MG63 (cell line): Measurements from ENCODE around the gene QPRT. TPM values are rescaled to one million over a fixed set of nuclear protein-coding genes. Genes with fewer than 3 reads are reported as not detected.
"Not testable (repeated sequence)": the region's sequence is repeated elsewhere in the genome, so short reads cannot be mapped to it uniquely, and the experiment has no call there.

Experiments
- DNase-seq: peaks from one replicate; pipeline ENCODE4 v3.0.0-alpha.2; 2020
- H3K27me3 ChIP-seq: fragments of 250-450 bp; sonication (Bioruptor Pico); 2 replicates; pipeline ENCODE4 v1.5.1; 2020; ENCODE audit warnings: mild to moderate bottlenecking, moderate library complexity
- H3K36me3 ChIP-seq: fragments of 250-450 bp; sonication (Bioruptor Pico); 2 replicates; pipeline ENCODE4 v1.5.1; 2020; ENCODE audit warnings: mild to moderate bottlenecking, moderate library complexity
- H3K4me3 ChIP-seq: fragments of 250-450 bp; sonication (Bioruptor Pico); 2 replicates; pipeline ENCODE4 v1.5.1; 2020; ENCODE audit warnings: mild to moderate bottlenecking, moderate library complexity
- H3K9me3 ChIP-seq: fragments of 250-450 bp; sonication (Bioruptor Pico); 2 replicates; pipeline ENCODE4 v1.5.1; 2020; ENCODE audit warnings: mild to moderate bottlenecking, moderate library complexity
- total RNA-seq: library from RNA; depleted of rRNA; stranded (reverse); fragments of >200 nt; shearing (Covaris generic); gene quantifications from 2 replicates; pipeline ENCODE4 v1.2.3, GENCODE V29; 2014; ENCODE audit warnings: low replicate concordance

The QPRT gene
- total RNA-seq, 1 experiment from 2014 or later = 0.36 TPM

DNA sequence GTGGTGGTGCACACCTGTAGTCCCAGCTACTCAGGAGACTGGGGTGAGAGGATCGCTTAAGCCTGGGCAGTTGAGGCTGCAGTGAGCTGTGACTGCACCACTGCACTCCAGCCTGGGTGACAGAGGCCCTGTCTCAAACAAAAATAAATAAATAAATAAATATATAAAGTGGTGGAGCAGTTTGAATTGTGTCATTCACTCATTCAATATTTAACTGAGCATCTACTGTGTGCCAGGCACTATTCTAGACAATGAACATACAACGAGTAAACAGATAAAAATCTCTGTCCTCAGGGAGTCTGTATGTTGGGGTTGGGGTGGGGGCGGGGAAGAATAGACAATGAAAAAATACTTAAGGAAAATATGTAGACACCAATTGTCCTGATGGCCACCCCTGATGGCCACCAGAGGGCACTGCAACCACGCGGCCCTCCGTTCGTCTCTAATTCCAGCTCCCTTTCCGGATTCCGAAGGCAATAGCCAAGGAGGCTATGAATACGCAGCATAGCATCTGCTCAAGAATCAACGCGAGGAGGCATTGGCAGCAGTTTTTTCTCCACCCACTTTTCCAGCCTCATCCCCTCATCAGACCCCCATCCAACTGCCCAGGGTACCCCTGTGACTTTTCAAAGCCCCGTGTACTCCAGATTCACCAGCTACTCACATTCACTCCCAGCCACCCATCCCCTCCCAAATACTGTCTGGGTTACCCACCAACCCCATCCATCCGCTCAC is 21.4 kb downstream of the QPRT start:
- Histone ChIP-seq H3K36me3 (no peaks in the 10 kb centered on the region), H3K4me3 (no peak overlapping the region), H3K27me3 (no peaks in the 10 kb centered on the region), H3K9me3 (peaks cover 3% of the 10 kb centered on the region; the same call in 1 of the 2 replicates)
- peak; percentile 78 for DNase-seq

DNA sequence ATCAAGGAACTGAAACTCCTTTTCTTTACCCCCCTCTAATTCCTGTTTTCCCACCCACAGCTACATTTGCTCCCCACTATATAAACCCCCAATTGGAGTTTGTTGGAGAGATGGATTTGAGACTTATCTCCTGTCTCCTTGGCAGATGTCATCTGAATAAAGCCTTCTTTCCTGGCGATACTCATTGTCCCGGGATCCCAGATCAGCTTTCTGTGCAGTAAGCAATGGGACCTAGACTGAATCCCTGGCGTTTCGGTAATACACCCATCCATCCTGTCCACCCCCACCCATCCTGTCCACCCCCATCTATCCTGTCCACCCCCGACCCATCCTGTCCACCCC is 22.2 kb downstream of the QPRT start:
- H3K9me3 ChIP-seq = peaks cover 3% of the 10 kb centered on the region; the same call in 1 of the 2 replicates
- H3K4me3 ChIP-seq = no peak overlapping the region
- DNase-seq = no peak
- H3K36me3 ChIP-seq = no peaks in the 10 kb centered on the region
- H3K27me3 ChIP-seq = no peaks in the 10 kb centered on the region

DNA sequence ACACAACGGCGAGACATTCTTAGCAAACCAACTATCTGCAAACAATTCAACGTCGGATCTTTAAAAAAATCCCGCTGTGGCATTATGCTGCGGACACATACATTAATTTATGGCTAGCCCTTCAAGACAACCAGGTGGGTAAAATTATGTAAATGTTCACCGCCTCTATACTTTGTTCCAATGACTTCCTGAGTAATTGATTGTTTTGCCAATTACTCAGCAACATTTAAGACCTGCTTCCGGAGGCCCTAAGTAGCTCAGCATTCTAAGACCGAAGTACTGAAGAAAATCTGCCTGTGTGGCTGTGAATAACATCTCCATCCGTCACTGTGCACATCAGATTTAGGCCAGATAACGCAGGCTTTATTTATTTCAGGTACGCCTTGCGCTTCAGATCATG is 23.3 kb downstream of the QPRT start:
- no peaks in the 10 kb centered on the region for H3K36me3 ChIP-seq
- no peaks in the 10 kb centered on the region for H3K27me3 ChIP-seq
- no peak for DNase-seq
- peaks cover 3% of the 10 kb centered on the region; the same call in 1 of the 2 replicates for H3K9me3 ChIP-seq
- no peak overlapping the region for H3K4me3 ChIP-seq

DNA sequence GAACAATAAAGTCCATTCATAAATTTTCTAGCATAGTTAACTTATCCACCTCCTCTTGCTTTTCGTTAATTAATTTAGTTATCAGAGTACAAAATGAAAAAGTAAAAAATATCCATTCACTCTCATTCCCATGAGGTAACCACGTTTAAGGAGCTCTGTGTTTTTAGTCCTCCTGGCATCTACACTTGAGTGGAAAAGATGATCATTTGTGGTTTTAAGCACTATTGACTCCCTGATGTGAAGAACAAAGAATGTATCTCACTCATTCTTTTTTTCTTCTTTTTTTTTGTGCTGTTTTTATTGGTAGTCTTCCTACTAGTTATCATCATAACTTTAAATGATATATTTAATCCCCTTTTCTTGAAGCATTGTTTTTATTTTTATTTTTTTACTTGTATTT is 26.1 kb downstream of the QPRT start:
- no peak overlapping the region for H3K4me3 ChIP-seq
- H3K36me3 ChIP-seq = no peaks in the 10 kb centered on the region
- DNase-seq = no peak
- no peaks in the 10 kb centered on the region for H3K27me3 ChIP-seq
- H3K9me3 ChIP-seq = peaks cover 2% of the 10 kb centered on the region; the same call in 1 of the 2 replicates

DNA sequence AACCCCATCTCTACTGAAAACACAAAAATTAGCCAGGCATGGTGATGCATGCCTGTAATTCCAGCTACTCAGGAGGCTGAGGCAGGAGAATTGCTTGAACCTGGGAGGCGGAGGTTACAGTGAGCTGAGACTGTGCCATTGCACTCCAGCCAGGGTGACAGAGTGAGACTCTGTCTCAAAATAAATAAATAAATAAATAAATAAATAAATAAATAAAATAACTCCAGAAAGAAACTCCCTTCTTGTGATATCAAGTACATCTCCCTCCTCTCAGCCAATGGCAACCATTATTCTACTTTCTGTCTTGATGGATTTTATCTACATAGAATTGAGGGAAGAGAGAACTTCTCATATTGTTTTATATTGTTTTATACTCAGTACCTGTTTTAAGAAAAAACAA is 28.2 kb downstream of the QPRT start:
- not testable (repeated sequence) for H3K9me3 ChIP-seq, H3K27me3 ChIP-seq, H3K4me3 ChIP-seq, H3K36me3 ChIP-seq, DNase-seq

DNA sequence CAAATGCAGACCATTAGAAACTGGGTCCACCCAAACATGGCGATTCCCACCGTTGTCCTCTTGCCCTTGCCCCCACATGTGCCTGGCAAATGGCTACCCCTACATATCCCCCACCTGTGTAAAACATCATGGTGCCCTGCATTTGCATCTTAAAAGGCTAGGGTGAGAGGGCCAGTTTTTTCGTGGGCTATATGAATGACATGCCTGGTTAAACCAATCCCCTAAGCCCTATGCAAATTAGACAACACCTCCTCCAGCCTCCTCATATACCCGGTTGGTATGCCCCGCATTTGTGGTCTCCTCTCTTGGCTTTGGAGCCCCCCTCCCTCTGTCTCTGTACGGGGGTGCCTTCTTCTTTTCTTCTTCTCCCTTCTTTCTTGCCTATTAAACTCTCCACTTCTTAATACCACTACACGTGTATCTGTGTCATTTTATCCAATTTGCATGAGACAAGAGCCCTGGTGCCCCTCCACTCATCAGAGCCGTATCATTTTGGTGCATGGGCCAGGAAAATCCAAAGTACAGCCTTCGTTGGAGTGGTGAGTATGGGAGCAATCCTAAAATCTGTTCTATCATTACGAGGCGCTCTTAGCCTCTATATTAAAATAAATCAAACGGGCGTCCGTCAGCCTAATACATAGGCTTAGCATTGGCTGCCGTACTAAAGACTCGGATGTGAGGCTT is 30.1 kb downstream of the QPRT start:
- H3K36me3 ChIP-seq = no peaks in the 10 kb centered on the region
- DNase-seq = no peak
- no peaks in the 10 kb centered on the region for H3K27me3 ChIP-seq
- no peak overlapping the region for H3K4me3 ChIP-seq
- H3K9me3 ChIP-seq = no peaks in the 10 kb centered on the region; the same call in 1 of the 2 replicates

DNA sequence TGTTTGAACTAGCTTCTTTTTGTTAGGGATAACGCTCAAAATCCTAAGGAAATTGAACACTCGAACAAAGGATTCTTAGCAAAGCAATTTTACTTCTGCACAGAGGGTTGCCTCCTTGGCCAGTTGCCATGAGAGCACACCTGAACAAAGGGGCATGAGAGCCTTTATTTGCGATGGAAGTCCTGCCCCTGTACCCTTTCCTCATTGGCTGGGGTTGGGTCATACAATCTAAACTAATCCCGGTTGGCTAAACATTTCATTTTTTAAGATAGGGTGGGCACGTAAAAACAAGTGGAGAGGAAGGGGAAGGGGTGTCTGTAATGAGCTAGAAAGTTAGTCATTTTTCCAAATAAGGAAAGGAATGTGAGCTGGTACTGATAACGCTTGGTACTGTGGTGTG is 30.7 kb downstream of the QPRT start:
- not testable (repeated sequence) for DNase-seq, H3K9me3 ChIP-seq, H3K27me3 ChIP-seq, H3K4me3 ChIP-seq, H3K36me3 ChIP-seq

DNA sequence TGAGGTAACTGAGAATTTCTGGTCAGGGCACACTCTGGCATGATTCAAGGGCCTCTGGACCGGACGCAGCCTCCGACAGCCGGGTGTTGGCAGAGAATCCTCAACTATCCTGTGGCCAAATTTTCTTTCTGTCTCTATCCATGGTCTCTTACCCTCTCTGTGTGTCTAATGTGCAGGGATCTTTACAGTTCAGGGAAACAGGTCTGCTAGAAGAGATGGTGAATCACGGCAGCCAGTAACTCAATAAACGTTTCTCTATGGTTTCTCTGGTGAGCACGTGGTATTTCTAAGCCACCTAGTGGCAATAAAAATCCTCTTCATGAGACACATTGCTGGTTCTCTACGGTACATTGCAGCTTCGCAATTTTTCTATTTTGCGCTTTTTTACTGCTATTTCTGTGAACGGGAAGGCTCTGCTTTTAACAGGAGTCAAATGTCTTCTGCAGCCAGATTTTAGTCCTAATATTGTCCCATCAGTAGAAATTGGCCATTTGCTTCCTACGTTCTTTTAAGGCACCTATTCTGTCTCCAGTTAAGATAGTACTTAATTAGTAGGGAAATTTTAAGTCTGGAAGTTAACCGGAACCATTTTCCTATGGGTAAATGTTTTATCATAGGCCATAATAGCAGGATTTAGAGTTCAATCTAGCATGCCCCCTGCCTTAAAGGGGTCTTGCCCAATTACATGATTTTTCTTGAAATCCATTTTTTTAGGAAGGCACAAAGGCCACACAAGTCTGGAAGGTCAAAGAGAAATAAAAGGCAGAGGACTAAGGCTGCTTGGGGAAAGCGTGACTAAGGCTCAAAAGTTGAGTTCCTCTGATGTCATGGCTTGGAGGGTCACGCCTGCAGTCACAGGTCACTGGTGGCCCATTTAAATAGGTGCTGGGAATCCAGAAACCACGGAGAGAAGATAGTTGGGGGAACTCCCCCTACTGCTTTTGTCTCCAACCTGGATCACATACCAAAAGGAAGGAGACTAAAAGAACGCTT is 31.5 kb downstream of the QPRT start:
- H3K9me3 ChIP-seq = no peaks in the 10 kb centered on the region; the same call in 1 of the 2 replicates
- H3K27me3 ChIP-seq = no peaks in the 10 kb centered on the region
- no peaks in the 10 kb centered on the region for H3K36me3 ChIP-seq
- no peak overlapping the region for H3K4me3 ChIP-seq
- no peak for DNase-seq

DNA sequence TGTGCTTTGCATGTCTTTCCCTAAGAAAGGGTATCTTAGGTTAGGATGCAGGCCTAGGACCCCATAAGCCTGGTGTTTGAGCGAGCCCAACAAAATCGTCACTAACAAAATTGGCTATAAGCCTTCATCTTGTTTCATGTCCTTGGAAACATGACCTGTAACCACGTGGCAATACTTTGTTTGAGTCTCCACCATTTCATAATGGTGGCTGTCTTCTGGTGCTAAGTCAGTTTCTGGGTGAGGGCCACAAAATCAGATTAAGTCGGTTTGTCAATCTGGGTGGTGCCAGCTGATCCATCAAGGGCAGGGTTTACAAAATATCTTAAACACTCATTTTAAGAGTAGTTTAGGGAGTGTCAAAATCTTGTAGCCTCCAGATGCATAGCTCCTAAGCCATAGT is 33.8 kb downstream of the QPRT start:
- no peaks in the 10 kb centered on the region; the same call in 1 of the 2 replicates for H3K9me3 ChIP-seq
- no peak for DNase-seq
- no peaks in the 10 kb centered on the region for H3K36me3 ChIP-seq

DNA sequence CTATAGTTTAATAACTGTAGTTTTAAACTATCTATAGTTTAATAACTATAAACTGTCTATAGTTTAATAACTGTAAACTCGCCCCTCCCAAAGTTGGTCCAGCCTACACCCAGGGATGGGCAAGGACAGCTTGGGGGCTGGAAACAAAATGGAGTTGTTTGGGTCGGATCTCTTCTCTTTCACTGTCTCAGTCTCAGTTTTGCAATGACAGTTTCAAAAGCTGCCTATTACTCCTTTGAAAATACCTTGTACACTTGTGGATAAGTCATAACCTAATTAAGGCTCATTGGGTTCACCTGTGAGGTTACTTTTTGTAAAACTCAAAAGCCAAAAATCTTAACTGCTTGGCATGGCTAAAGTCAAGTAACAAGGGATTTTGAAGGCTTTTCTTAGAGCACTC is 35.4 kb downstream of the QPRT start:
- H3K36me3 ChIP-seq = no peaks in the 10 kb centered on the region
- H3K4me3 ChIP-seq = no peak overlapping the region
- H3K27me3 ChIP-seq = peaks cover 3% of the 10 kb centered on the region; the same call in 1 of the 2 replicates
- no peaks in the 10 kb centered on the region; the same call in 1 of the 2 replicates for H3K9me3 ChIP-seq
- DNase-seq = no peak

More for the DNA sequence above, 33.8 kb downstream of the QPRT start:
- H3K27me3 ChIP-seq = peaks cover 3% of the 10 kb centered on the region; the same call in 1 of the 2 replicates
- no peak overlapping the region for H3K4me3 ChIP-seq

DNA sequence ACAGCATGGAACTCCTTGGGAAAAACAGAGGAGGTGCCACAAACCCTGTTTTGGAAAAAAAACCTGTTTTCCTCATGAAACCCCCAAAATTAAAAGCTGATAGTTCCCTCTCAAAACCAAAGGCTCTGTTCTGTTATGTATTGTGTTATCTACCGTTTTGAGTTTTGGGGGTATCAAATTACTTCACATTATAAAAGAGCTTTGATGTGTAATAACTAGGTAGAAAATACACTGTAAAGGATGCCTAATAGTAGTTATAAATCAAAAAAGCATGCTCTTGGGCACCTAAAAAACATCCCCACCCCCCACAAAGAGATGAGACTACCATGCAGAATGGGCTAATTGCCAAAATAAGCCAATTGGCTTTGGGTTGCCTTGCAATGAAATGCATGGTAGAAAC is 36.0 kb downstream of the QPRT start:
- Histone ChIP-seq H3K4me3 (no peak overlapping the region), H3K27me3 (peaks cover 3% of the 10 kb centered on the region; the same call in 1 of the 2 replicates), H3K9me3 (no peaks in the 10 kb centered on the region; the same call in 1 of the 2 replicates), H3K36me3 (no peaks in the 10 kb centered on the region)
- no peak for DNase-seq

DNA sequence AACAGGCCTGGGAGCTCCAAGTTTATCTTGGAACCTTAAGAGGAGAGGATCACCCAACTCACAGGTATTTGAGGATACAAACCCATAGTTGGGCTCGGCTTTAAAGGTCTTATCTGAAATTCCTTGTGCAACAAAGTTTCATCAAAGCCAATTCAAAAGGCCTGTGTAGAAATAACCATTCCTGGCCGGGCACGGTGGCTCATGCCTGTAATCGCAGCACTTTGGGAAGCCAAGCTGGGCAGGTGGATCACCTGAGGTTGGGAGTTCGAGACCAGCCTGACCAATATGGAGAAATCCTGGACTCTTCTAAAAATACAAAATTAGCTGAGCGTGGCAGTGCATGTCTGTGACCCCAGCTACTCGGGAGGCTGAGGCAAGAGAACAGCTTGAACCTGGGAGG is 38.1 kb downstream of the QPRT start:
- Histone ChIP-seq H3K36me3 (no peaks in the 10 kb centered on the region), H3K4me3 (no peak overlapping the region), H3K27me3 (peaks cover 3% of the 10 kb centered on the region; the same call in 1 of the 2 replicates), H3K9me3 (no peaks in the 10 kb centered on the region)
- DNase-seq = no peak

DNA sequence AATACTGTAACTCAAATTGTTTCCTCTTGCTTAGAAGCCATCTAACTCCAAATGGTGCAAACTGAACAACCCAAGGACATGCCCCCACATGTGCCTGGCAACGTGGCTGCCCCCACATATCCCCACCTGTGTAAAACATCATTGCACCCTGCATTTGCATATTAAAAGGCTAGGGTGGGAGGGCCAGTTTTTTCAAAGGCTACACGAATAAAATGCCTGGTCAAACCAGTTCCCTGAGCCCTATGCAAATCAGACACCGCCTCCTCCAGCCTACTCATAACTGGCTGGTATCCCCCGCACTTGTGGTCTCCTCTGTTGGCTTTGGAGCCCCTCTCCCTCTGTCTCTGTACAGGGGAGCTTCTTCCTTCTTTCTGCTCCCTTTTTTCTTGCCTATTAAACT is 40.1 kb downstream of the QPRT start:
- Histone ChIP-seq H3K4me3 (no peak overlapping the region), H3K36me3 (no peaks in the 10 kb centered on the region), H3K27me3 (peaks cover 3% of the 10 kb centered on the region; the same call in 1 of the 2 replicates), H3K9me3 (no peaks in the 10 kb centered on the region)
- no peak for DNase-seq

DNA sequence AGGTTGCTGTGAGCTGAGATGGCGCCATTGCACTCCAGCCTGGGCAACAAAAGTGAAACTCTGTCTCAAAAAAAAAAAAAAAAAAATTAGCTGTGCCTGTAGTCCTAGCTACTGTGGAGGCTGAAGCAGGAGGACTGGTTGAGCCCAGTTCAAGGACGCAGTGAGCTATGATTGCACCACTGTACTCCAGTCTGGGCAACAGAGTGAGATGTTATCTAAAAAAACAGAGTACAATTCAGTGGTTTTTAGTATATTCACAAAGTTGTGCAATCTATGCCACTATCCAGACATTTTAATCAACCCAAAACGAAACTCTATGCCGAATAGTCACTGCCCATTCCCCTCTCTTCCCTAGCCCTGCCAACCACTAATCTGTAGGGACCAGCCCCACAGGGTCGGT is 41.7 kb downstream of the QPRT start:
- Histone ChIP-seq H3K27me3 (peaks cover 3% of the 10 kb centered on the region; the same call in 1 of the 2 replicates), H3K36me3 (no peaks in the 10 kb centered on the region), H3K9me3 (no peaks in the 10 kb centered on the region), H3K4me3 (no peak overlapping the region)
- no peak for DNase-seq

DNA sequence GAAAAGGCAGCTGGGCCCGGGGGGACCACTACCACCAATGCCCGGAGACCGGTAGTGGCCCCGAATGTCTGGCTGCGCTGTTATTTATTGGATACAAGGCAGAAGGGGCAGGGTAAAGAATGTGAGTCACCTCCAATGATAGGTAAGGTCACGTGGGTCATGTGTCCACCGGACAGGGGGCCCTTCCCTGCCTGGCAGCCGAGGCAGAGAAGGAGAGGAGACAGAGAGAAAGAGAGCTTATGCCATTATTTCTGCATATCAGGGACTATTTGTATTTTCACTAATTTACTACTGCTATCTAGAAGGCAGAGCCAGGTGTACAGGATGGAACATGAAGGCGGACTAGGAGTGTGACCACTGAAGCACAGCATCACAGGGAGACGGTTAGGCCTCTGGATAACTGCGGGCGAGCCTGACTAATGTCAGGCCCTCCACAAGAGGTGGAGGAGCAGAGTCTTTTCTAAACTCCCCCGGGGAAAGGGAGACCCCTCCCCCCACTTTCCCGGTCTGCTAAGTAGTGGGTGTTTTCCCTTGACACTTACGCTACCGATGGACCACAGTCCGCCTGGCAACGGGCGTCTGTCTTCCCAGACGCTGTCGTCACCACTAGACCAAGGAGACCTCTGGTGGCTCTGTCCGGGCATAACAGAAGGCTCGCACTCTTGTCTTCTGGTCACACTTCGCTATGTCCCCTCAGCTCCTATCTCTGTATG is 42.3 kb downstream of the QPRT start:
- not testable (repeated sequence) for H3K36me3 ChIP-seq, H3K27me3 ChIP-seq, H3K4me3 ChIP-seq, H3K9me3 ChIP-seq
- peak; percentile 52 for DNase-seq

DNA sequence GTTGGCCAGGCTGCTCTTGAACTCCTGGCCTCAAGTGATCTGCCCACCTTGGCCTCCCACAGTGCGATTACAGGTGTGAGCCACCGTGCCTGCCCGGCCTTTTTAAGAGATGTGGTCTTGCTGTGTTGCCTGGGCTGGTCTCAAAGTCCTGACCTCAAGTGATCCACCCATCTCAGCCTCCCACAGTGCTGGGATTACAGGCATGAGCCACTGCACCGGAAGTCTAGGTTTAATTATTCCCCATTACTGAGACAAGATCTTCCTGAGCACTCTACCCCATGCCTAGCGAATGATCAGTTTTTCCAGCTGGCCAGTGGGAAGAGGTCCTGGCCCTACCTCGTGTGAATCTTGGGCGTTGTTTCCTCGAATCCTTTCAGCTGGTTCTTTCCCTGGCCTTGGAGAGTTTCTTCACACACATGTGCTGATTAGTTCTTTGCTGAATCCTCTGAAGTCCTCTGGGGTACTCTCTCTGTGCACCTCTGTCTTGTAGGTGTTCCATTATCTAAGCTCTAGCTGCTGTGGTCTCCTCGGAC is 47.9 kb downstream of the QPRT start:
- no peaks in the 10 kb centered on the region for H3K36me3 ChIP-seq
- DNase-seq = no peak
- H3K27me3 ChIP-seq = no peaks in the 10 kb centered on the region; the same call in 1 of the 2 replicates
- H3K9me3 ChIP-seq = no peaks in the 10 kb centered on the region
- no peak overlapping the region for H3K4me3 ChIP-seq
